Breast epithelium (tissue), 4 donors: Measurements from ENCODE around the gene ERFL. TPM values are rescaled to one million over a fixed set of nuclear protein-coding genes. Genes with fewer than 3 reads are reported as not detected.

Experiments used
- DNase-seq, 2 donors: peaks; one replicate each; pipeline ENCODE4 v3.0.0-alpha.2; 2019; ENCODE audit warnings: low spot score in 2 of 2
- H3K27ac ChIP-seq, 2 donors: fragments of 200-600 bp; sonication (generic) in 1 of 2; one replicate each; pipeline ENCODE4 v1.5.1; 2016 to 2019; ENCODE audit warnings: mild to moderate bottlenecking in 1 of 2
- H3K27me3 ChIP-seq, 2 donors: fragments of 200-600 bp; sonication (generic) in 1 of 2; one replicate each; pipeline versions ENCODE4 v1.5.1 to v1.6.0; 2017 to 2019; ENCODE audit warnings: control low read depth in 1 of 2, mild to moderate bottlenecking in 1 of 2
- H3K36me3 ChIP-seq: fragments of 200-600 bp; one replicate; pipeline ENCODE4 v1.5.1; 2019
- H3K4me1 ChIP-seq, 2 donors: fragments of 200-600 bp; sonication (generic); one replicate each; pipeline ENCODE4 v1.5.1; 2016 to 2019; ENCODE audit warnings: control low read depth in 1 of 2
- H3K4me3 ChIP-seq, 3 donors: fragments of 200-600 bp; sonication (generic); 1 replicate in 2 of 3; 2 replicates in 1 of 3; pipeline ENCODE4 v1.5.1; 2016 to 2019; ENCODE audit warnings: mild to moderate bottlenecking in 3 of 3, moderate library complexity in 2 of 3
- H3K9me3 ChIP-seq, 2 donors: fragments of 200-600 bp; sonication (generic) in 1 of 2; one replicate each; pipeline ENCODE4 v1.5.1; 2016 to 2019; ENCODE audit warnings: control low read depth in 1 of 2
- CTCF ChIP-seq, 3 donors: fragments of 450-650 bp; IDR thresholded peaks; one replicate each; pipeline ENCODE4 v1.5.1; 2016 to 2017; ENCODE audit warnings: antibody characterized with exemption in 3 of 3, mild to moderate bottlenecking in 3 of 3, moderate library complexity in 3 of 3
- POLR2A ChIP-seq: fragments of 450-650 bp; IDR thresholded peaks from one replicate; pipeline ENCODE4 v1.6.1; 2016; ENCODE audit warnings: antibody characterized with exemption, mild to moderate bottlenecking, moderate library complexity
- POLR2AphosphoS5 ChIP-seq, 3 donors: sonication (generic); formaldehyde crosslinking; IDR thresholded peaks; one replicate each; pipeline ENCODE4 v1.6.1; 2017; ENCODE audit warnings: antibody characterized with exemption in 3 of 3
- intact Hi-C: fragments of 100-400 bp; cut with DNase I; formaldehyde crosslinking; loops from one replicate; pipeline ENCODE4 v1.15.1; 2023; ENCODE audit warnings: low total_unique reads
- total RNA-seq, 3 donors: library from RNA; depleted of rRNA; stranded (reverse); fragments of >200 nt; gene quantifications; one replicate each; pipeline ENCODE4 v1.1.0, GENCODE V29; 2016

ERFL gene
- total RNA-seq, 3 donors from 2014 or later, result 0.15 TPM; not detected in 2

GRCh38 chr19:41903193-41903953 lies 24.9 kb downstream of the ERFL start:
- no peaks in the 10 kb centered on the region for H3K27me3 ChIP-seq
- TF ChIP-seq POLR2A (no peak), POLR2AphosphoS5 (IDR thresholded peaks at IDR 0.05) (no peak), CTCF (IDR thresholded peaks at IDR 0.05) (no peak)
- peaks cover 24% of the 10 kb centered on the region for H3K36me3 ChIP-seq
- no peak overlapping the region for H3K27ac ChIP-seq
- no peak overlapping the region for H3K4me3 ChIP-seq
- intact Hi-C loops, result no loop called here
- no peaks in the 10 kb centered on the region for H3K9me3 ChIP-seq
- no peak for DNase-seq
- no peaks in the 10 kb centered on the region for H3K4me1 ChIP-seq

- H3K9me3 ChIP-seq, result no peaks in the 10 kb centered on the region
- H3K36me3 ChIP-seq, result peaks cover 24% of the 10 kb centered on the region
- TF ChIP-seq POLR2A, result no peak
- TF ChIP-seq POLR2AphosphoS5 (IDR thresholded peaks at IDR 0.05), result no peak
- TF ChIP-seq CTCF (IDR thresholded peaks at IDR 0.05), result no peak
- no peaks in the 10 kb centered on the region for H3K27me3 ChIP-seq
- DNase-seq, result no peak
- H3K4me3 ChIP-seq, result no peak overlapping the region
- no peak overlapping the region for H3K27ac ChIP-seq
- H3K4me1 ChIP-seq, result no peaks in the 10 kb centered on the region
- intact Hi-C loops, result no loop called here
These were observed 25.7 kb downstream of the ERFL start for GRCh38 chr19:41902594-41902993.

- H3K4me3 ChIP-seq, result no peak overlapping the region
- DNase-seq, result no peak
- H3K9me3 ChIP-seq, result no peaks in the 10 kb centered on the region
- H3K27me3 ChIP-seq, result no peaks in the 10 kb centered on the region
- peaks cover 24% of the 10 kb centered on the region for H3K36me3 ChIP-seq
- intact Hi-C loops, result no loop called here
- no peak for TF ChIP-seq POLR2AphosphoS5 (IDR thresholded peaks at IDR 0.05)
- H3K4me1 ChIP-seq, result no peaks in the 10 kb centered on the region
- H3K27ac ChIP-seq, result no peak overlapping the region
These were observed 26.4 kb downstream of the ERFL start for GRCh38 chr19:41901707-41902360.

- intact Hi-C loops, result no loop called here
- no peaks in the 10 kb centered on the region for H3K4me1 ChIP-seq
- no peak overlapping the region for H3K27ac ChIP-seq
- no peak for DNase-seq
- H3K4me3 ChIP-seq, result no peak overlapping the region
- no peaks in the 10 kb centered on the region for H3K9me3 ChIP-seq
- H3K36me3 ChIP-seq, result peaks cover 16% of the 10 kb centered on the region
- no peaks in the 10 kb centered on the region for H3K27me3 ChIP-seq
- TF ChIP-seq POLR2A (no peak), CTCF (IDR thresholded peaks at IDR 0.05) (no peak), POLR2AphosphoS5 (IDR thresholded peaks at IDR 0.05) (no peak)
These were observed 30.0 kb downstream of the ERFL start for GRCh38 chr19:41898235-41898634.

GRCh38 chr19:41897820-41898219 lies 30.4 kb downstream of the ERFL start:
- intact Hi-C loops, result no loop called here
- Histone ChIP-seq H3K36me3 (peaks cover 12% of the 10 kb centered on the region), H3K4me3 (no peak overlapping the region), H3K27ac (no peak overlapping the region), H3K27me3 (no peaks in the 10 kb centered on the region), H3K4me1 (no peaks in the 10 kb centered on the region), H3K9me3 (no peaks in the 10 kb centered on the region)
- TF ChIP-seq POLR2A (no peak), CTCF (IDR thresholded peaks at IDR 0.05) (no peak), POLR2AphosphoS5 (IDR thresholded peaks at IDR 0.05) (no peak)
- DNase-seq, result no peak
